Dendritic cell treated with granulocyte-macrophage colony-stimulating factor and Interleukin-4, amounts not matched to agents 40 ng/mL and 50 ng/mL, for 4 days (primary cell): ENCODE data around the gene CXCL5.

Experiments used
- H3K27ac Mint-ChIP-seq: one replicate; pipeline ENCODE4 v1.8.0; 2022; ENCODE audit warnings: mild to moderate bottlenecking, mixed read lengths
- H3K27me3 Mint-ChIP-seq: one replicate; pipeline ENCODE4 v1.8.0; 2022; ENCODE audit warnings: mild to moderate bottlenecking, mixed read lengths
- H3K36me3 Mint-ChIP-seq: one replicate; pipeline ENCODE4 v1.8.0; 2022; ENCODE audit warnings: low read depth, mixed read lengths
- H3K4me1 Mint-ChIP-seq: one replicate; pipeline ENCODE4 v1.8.0; 2022; ENCODE audit warnings: low read depth, mixed read lengths
- H3K4me3 Mint-ChIP-seq: one replicate; pipeline ENCODE4 v1.8.0; 2022; ENCODE audit warnings: mild to moderate bottlenecking, moderate library complexity, mixed read lengths
- H3K9me3 Mint-ChIP-seq: one replicate; pipeline ENCODE4 v1.8.0; 2022; ENCODE audit warnings: mixed read lengths
- intact Hi-C: fragments of 100-400 bp; cut with micrococcal nuclease; formaldehyde crosslinking; loops from one replicate; pipeline ENCODE4 v1.15.0; 2022

CXCL5 gene

DNA sequence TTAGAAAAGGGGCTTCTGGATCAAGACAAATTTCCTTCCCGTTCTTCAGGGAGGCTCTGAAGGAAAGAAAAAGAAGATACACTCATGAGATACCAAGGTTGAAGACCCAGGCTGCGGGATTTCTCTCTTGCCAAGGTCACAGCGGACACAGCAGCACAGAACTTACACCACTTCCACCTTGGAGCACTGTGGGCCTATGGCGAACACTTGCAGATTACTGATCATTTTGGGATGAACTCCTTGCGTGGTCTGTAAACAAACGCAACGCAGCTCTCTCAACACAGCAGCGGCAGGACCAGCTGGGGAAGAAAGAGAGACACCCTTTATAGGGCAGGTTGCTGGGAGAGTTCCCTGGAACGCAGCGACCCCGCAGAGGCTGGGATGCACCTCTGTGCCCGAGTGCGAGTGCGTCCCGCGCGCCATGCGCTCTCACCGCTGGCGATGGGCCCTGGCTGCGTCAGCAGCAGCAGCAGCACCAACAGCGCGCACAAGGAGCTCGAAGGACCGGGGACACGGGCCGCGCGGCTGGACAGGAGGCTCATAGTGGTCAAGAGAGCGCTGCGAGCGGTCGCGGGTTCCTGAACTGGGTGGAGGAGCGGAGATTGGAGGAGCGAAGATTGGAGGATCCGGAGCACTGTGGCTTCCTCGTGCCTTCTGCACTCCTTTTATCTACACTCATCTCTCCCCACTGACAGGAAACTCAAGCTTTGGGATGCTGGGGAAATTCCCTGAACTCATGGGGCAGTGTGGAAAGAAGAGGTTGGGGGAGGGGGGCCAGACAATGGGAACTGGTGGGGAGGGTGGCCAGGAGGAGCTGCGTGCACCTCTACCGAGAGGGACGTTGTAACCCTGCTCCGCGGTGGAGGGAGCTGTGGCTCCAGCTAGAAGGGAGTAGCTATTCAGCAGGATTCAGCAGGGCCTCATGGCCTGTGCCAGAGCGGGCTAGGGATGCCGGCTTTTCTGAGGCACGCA, at the start of gene CXCL5:
Gene CXCL5 (minus strand): TSS at position 638 of the 972 bp plus-strand sequence. CDS start 96 bp downstream, at position 542.
- no peaks in the 10 kb centered on the region for H3K36me3 Mint-ChIP-seq
- peaks cover 9% of the 10 kb centered on the region for H3K4me1 Mint-ChIP-seq
- peak within 1 kb of the TSS; percentile 65 for H3K4me3 Mint-ChIP-seq
- intact Hi-C loops: no loop called here
- no peaks in the 10 kb centered on the region for H3K9me3 Mint-ChIP-seq
- peaks cover 27% of the 10 kb centered on the region for H3K27me3 Mint-ChIP-seq
- H3K27ac Mint-ChIP-seq: no peak within 1 kb of the TSS

DNA sequence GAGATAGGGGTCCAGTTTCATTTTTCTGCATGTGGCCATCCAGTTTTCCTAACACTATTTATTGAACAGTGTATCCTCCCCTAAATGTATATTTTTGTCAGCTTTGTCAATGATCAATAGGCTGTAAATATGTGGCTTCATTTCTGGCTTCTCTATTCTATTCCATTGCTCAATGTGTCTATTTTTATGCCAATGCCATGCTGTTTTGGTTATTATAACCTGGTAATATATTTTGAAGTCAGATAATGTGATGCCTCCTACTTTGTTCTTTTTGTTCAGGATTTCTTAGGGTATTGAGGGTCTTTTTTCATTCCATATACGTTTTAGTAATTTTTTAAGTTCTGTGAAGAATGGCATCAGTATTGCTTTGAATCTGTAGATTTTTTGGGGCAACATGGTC, 48.7 kb upstream of the CXCL5 start:
- no peak overlapping the region for H3K4me3 Mint-ChIP-seq

GRCh38 chr4:74045772-74046171, 47.3 kb upstream of the CXCL5 start:
- H3K4me1 Mint-ChIP-seq: peaks cover 19% of the 10 kb centered on the region
- H3K36me3 Mint-ChIP-seq: no peaks in the 10 kb centered on the region
- H3K27me3 Mint-ChIP-seq: no peaks in the 10 kb centered on the region
- H3K4me3 Mint-ChIP-seq: no peak overlapping the region
- peak overlapping the region; percentile 14 for H3K27ac Mint-ChIP-seq
- intact Hi-C loops: loop anchor here (5.0 kb wide), 1 partner anchor 37 kb away; no protein-coding TSS in a partner anchor
- no peaks in the 10 kb centered on the region for H3K9me3 Mint-ChIP-seq

More for the DNA sequence above, 48.7 kb upstream of the CXCL5 start:
- Mint-ChIP-seq H3K27ac (no peak overlapping the region), H3K4me1 (peaks cover 19% of the 10 kb centered on the region), H3K9me3 (no peaks in the 10 kb centered on the region), H3K36me3 (no peaks in the 10 kb centered on the region), H3K27me3 (peaks cover 1% of the 10 kb centered on the region)
- intact Hi-C loops: loop anchor here (5.0 kb wide), 1 partner anchor 35 kb away; no protein-coding TSS in a partner anchor

DNA sequence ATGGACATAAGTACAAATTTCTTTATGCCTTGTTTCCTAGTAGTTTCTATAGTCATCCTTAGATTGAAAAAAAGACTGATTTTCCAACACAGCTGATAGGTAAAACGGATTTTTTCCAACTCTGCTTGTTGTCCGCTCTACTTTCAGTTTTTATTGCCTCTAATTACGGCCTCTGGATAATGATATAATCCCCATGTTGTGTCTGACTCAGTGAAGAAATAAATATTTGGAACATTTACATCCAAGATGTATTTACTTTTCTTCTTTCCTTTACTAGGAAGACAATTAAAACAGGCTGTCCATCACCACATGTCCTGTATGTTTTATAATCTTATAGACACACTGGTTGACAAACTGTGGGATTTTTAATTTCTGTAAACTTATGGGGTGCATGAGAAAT, 46.8 kb upstream of the CXCL5 start:
- no peaks in the 10 kb centered on the region for H3K9me3 Mint-ChIP-seq

DNA sequence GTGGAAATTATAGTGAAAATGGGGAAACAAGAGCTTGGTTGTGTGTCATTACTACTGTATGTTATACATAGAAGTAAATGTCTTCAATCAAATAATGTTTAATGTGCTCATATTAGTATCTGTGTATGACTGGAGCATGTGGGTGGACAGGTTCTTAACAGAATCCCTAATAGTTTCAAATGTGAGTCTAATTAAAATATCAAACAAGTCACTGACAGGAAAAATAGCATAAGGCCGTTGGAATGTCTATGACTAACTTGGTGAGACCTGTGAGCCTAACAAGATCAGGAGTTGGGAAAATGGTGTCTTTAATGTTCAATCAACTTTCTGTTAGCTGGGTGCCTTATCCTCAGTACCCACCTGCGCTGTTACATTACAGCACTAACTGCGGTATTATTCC, 46.2 kb upstream of the CXCL5 start:
- intact Hi-C loops: loop anchor here (5.0 kb wide), 2 partner anchors 38 to 188 kb away; no protein-coding TSS in a partner anchor
- H3K27ac Mint-ChIP-seq: peak overlapping the region; percentile 64
- H3K4me1 Mint-ChIP-seq: peaks cover 20% of the 10 kb centered on the region
- no peaks in the 10 kb centered on the region for H3K9me3 Mint-ChIP-seq
- H3K36me3 Mint-ChIP-seq: no peaks in the 10 kb centered on the region
- H3K27me3 Mint-ChIP-seq: peaks cover 4% of the 10 kb centered on the region
- no peak overlapping the region for H3K4me3 Mint-ChIP-seq

More for the DNA sequence above, 46.8 kb upstream of the CXCL5 start:
- Mint-ChIP-seq H3K4me3 (no peak overlapping the region), H3K4me1 (peaks cover 19% of the 10 kb centered on the region), H3K36me3 (no peaks in the 10 kb centered on the region), H3K27me3 (peaks cover under 1% of the 10 kb centered on the region), H3K27ac (peak overlapping the region; percentile 14)
- intact Hi-C loops: loop anchor here (5.0 kb wide), 1 partner anchor 37 kb away; no protein-coding TSS in a partner anchor

DNA sequence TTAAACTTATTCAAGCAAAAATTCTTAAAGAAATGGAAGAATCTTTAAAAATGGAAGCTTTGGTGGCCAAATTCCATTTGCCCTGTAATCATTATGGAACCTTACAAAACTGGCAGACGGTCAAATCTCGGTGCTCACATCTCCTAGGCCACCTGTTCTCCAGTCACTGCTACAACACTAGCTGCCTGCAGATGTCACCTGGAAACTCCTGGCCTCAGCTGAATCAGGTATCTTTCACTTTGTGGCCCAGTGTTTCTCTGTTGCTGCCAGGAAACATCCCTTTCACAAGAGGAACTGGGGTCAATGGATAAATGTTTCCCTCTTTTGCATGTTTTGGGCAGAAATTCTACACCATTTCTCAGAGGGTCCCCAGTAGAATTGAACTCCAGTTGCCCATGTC, 44.2 kb upstream of the CXCL5 start:
- Mint-ChIP-seq H3K4me1 (peaks cover 38% of the 10 kb centered on the region), H3K36me3 (peaks cover 8% of the 10 kb centered on the region), H3K4me3 (no peak overlapping the region), H3K27me3 (peaks cover 20% of the 10 kb centered on the region), H3K27ac (peak overlapping the region; percentile 64), H3K9me3 (no peaks in the 10 kb centered on the region)
- intact Hi-C loops: loop anchor here (5.0 kb wide), 1 partner anchor 190 kb away; no protein-coding TSS in a partner anchor

DNA sequence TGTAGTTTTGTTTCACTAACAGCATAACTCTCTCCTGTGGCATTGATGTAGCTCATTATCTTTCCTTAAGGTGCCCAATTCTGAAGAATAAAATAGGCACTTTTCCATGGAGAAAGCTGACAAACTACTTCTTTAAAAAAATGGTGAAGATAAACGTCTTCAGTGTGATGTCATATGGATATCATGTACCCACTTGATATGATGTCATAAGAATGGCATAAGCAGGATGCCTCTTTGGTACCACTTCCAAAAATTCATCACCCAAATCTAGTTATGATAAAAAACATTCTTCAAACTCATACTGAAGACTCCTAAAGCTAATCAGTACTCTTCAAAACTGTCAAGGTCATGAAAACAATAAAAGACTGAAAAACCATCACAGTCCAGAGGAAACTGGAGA, 42.9 kb upstream of the CXCL5 start:
- H3K4me3 Mint-ChIP-seq: no peak overlapping the region
- H3K4me1 Mint-ChIP-seq: peaks cover 45% of the 10 kb centered on the region
- peaks cover 26% of the 10 kb centered on the region for H3K27me3 Mint-ChIP-seq
- H3K36me3 Mint-ChIP-seq: peaks cover 8% of the 10 kb centered on the region
- no peaks in the 10 kb centered on the region for H3K9me3 Mint-ChIP-seq
- no peak overlapping the region for H3K27ac Mint-ChIP-seq
- intact Hi-C loops: loop anchor here (5.0 kb wide), 1 partner anchor 191 kb away; no protein-coding TSS in a partner anchor

DNA sequence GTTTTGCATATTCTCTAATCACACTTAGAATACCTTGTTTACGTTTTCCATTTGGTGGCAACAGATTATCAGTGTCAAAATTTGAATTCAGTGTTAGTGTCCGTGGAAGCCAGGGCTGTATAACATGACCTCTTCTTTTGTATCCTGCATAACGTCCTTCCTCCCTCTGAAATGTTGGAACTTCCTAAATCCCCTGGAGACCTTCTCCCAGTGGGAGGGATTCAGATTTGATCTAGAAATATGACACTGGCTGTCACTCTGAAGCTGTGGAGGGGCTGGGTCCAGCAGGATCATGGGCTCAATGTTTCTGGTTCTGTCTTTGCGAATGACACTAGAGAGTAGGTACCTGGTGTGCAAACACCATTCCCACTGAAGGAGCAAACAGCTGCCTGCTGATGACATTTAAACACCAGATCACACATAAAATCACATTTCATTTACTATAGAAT, 40.9 kb upstream of the CXCL5 start:
- Mint-ChIP-seq H3K27me3 (peaks cover 29% of the 10 kb centered on the region), H3K36me3 (peaks cover 8% of the 10 kb centered on the region), H3K27ac (peak overlapping the region; percentile 86), H3K9me3 (no peaks in the 10 kb centered on the region), H3K4me3 (peak overlapping the region; percentile 82), H3K4me1 (peaks cover 41% of the 10 kb centered on the region)
- intact Hi-C loops: loop anchor here (5.0 to 10.0 kb wide), 3 partner anchors 58 to 375 kb away; partner anchors contain the start of gene CXCL2

DNA sequence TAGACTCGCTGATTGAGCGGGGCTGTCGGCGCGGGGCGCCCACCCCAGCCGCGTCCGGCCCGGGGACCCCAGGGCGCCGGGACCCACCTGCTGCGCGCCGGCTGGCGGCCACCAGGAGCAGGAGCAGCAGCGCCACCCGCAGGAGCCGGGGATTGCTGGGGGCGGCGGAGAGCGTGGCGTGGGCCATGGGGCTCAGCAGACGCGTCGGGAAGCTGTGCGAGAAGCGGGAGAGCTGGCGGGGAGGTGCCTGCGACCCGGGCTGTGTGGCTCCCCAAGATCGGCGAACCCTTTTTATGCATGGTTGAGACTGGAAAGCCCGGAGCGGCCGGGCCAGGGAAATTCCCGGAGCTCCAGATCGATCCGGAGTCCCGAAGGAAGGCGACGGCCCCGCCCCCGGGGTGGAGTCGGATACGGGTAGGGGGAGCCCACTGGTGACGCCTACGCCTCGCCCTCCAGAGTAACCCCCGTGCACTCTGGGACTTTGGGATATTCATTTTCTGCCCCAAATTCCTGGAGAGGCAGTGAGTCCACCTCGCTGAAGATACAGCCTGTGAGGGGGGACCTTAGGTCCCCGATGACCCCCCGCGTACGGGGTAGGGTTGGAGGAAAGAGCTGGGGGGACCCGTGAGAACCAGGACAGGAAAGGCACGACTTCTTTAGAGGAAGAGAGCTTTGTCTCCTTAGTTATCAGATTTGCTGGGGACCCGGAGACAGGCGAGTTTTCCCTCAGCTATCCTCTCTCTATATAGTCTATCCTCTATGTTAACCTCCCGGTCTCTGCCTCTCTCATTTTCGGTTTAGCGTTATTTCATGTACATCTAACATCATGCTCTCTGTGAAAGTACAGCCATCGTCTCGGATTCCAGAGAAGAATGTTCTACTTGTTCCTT, 40.2 kb upstream of the CXCL5 start, which contains the start of gene CXCL3:
Gene CXCL3 (minus strand): TSS at position 265 of the 890 bp plus-strand sequence. CDS start 78 bp downstream, at position 187.
- H3K27me3 Mint-ChIP-seq: peaks cover 29% of the 10 kb centered on the region
- H3K4me3 Mint-ChIP-seq: peak within 1 kb of the TSS; percentile 82
- peak within 1 kb of the TSS; percentile 86 for H3K27ac Mint-ChIP-seq
- no peaks in the 10 kb centered on the region for H3K9me3 Mint-ChIP-seq
- H3K36me3 Mint-ChIP-seq: peaks cover 8% of the 10 kb centered on the region
- H3K4me1 Mint-ChIP-seq: peaks cover 43% of the 10 kb centered on the region
- intact Hi-C loops: loop anchor here (5.0 to 10.0 kb wide), 3 partner anchors 59 to 374 kb away; partner anchors contain the start of gene CXCL2

DNA sequence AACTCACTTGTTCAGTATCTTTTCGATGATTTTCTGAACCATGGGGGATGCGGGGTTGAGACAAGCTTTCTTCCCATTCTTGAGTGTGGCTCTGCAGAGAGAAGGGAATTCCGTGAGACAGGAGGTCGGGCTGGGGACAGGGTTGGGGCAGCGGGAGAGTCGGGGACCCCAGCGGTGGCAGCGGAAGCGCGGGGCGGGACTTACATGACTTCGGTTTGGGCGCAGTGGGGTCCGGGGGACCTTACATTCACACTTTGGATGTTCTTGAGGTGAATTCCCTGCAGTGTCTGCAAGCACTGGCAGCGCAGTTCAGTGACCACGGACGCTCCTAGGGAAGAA, 39.6 kb upstream of the CXCL5 start:
- Mint-ChIP-seq H3K9me3 (no peaks in the 10 kb centered on the region), H3K27me3 (peaks cover 29% of the 10 kb centered on the region), H3K4me3 (peak overlapping the region; percentile 82), H3K4me1 (peaks cover 38% of the 10 kb centered on the region), H3K36me3 (peaks cover 8% of the 10 kb centered on the region), H3K27ac (peak overlapping the region; percentile 86)
- intact Hi-C loops: loop anchor here (5.0 to 10.0 kb wide), 3 partner anchors 59 to 373 kb away; partner anchors contain the start of gene CXCL2

- H3K4me3 Mint-ChIP-seq: peak overlapping the region; percentile 82
- H3K27me3 Mint-ChIP-seq: peaks cover 29% of the 10 kb centered on the region
- H3K36me3 Mint-ChIP-seq: peaks cover 8% of the 10 kb centered on the region
- no peaks in the 10 kb centered on the region for H3K9me3 Mint-ChIP-seq
- peaks cover 37% of the 10 kb centered on the region for H3K4me1 Mint-ChIP-seq
- H3K27ac Mint-ChIP-seq: peak overlapping the region; percentile 86
- intact Hi-C loops: loop anchor here (5.0 to 10.0 kb wide), 3 partner anchors 60 to 373 kb away; partner anchors contain the start of gene CXCL2
Observed at GRCh38 chr4:74037076-74037955, 38.8 kb upstream of the CXCL5 start.

- no peak overlapping the region for H3K4me3 Mint-ChIP-seq
- intact Hi-C loops: loop anchor here (10.0 kb wide), 1 partner anchor 369 kb away; no protein-coding TSS in a partner anchor
- peaks cover 16% of the 10 kb centered on the region for H3K27me3 Mint-ChIP-seq
- peaks cover 33% of the 10 kb centered on the region for H3K4me1 Mint-ChIP-seq
- H3K9me3 Mint-ChIP-seq: peaks cover 4% of the 10 kb centered on the region
- peaks cover 8% of the 10 kb centered on the region for H3K36me3 Mint-ChIP-seq
- H3K27ac Mint-ChIP-seq: no peak overlapping the region
Observed at GRCh38 chr4:74033739-74034138, 35.3 kb upstream of the CXCL5 start.
